ENCODE data around the gene MIER2. TPM values are rescaled to one million over a fixed set of nuclear protein-coding genes. Genes with fewer than 3 reads are reported as not detected.

The MIER2 gene
- total RNA-seq, 1 donor from 2014 or later: 20.1 TPM

GRCh38 chr19:378706-379105 is 34.1 kb upstream of the MIER2 start:
- DNase-seq (ENCODE audit: low read depth, low spot score): no peak

DNA sequence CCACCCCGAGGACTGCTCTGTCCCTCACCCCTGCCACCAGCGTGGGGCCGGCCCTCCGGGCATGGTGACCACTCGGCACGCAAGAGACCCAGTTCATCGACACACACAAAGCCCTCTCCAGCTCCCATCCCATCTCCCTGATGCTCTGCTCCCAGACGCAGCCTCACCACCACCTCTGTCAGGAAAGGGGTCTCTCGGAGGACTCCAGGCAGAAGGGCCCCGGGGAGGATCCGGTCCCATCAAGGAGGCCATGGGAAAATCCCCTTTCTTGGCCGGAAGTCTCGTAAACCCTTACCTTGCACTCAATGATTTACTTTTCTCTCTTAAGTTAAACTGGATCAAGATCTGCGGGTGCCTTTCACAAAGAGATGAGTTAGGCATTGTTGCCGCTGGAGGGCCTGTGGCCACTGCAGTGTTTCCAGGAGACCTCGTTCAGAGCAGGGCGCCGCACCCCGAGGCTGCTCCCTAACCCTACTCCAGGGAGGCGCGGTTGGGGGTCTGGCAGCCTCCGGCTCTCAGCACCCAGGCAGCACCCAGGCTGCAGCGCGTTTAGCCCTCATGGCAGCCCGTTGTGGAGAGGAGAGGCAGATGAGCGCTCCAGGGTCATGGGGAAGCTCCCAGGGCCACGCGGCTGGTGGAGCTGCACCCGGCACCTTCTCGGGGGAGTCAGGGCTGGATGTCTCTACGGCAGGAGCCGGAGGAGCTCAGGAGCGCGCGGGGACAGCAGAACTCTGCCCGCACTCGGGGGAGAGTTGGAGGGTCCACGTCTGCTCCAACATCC is 33.4 kb upstream of the MIER2 start:
- DNase-seq (ENCODE audit: low read depth, low spot score): no peak

DNA sequence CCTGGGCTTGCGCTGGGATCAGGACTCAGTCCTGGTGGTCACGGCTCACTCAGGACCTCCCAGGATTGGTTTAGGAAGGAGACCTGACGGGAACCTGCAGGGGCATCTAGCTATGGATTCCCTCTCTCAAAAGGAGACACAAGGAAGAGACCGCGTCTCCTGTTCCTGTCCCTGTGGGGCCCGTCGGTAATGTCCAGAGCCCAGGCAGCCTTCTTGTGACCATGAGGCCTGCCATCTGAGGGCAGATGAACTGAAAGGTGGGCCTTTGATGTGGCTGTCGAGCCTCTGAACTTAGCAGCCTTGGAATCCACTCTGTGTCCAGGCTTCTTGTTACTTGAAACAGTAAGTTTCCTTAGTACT is 31.5 kb upstream of the MIER2 start:
- no peak for DNase-seq (ENCODE audit: low read depth, low spot score)

- no peak for DNase-seq (ENCODE audit: low read depth, low spot score)
These were observed 31.0 kb upstream of the MIER2 start for GRCh38 chr19:375395-376110.

GRCh38 chr19:374886-375235 is 30.3 kb upstream of the MIER2 start:
- DNase-seq (ENCODE audit: low read depth, low spot score): no peak

DNA sequence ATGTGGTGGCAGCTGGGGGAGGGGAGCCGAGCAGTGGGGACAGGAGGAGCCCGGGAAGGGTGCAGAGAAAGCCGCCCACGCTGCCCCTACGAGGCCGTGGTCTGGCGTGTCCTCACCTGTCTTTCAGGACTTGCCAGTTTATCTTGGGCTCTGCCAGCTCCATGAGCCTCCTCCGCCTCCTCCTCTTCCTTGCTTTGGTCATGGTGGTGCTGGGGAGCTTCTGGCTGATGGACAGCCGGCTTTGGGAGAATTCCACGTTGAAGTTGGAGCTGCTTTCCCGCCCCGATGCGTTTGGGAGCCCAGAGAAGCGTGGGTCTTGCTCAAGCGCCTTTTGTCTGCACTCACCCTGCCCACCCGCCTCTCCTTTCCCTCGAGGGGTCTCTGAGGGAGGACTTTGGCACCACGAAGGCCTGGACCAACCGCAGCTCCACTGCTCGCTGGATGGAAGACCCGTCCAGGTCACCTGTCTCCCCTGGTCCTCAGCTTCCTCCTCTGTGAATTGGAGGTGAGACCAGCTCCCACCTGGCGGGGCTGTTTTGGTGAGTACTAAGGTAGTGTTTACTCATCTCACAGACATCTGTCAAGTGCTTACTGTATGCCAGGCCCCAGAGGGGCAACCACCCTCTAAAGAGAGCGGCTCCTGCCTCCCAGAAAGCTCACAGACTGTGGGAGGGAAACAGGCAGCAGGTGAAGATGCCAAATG is 29.7 kb upstream of the MIER2 start:
- DNase-seq (ENCODE audit: low read depth, low spot score): no peak

GRCh38 chr19:373391-374182 is 29.0 kb upstream of the MIER2 start:
- no peak for DNase-seq (ENCODE audit: low read depth, low spot score)

- DNase-seq (ENCODE audit: low read depth, low spot score): no peak
These were observed 27.8 kb upstream of the MIER2 start for GRCh38 chr19:372306-372890.

- DNase-seq (ENCODE audit: low read depth, low spot score): no peak
These were observed 27.0 kb upstream of the MIER2 start for GRCh38 chr19:371501-372168.

GRCh38 chr19:370641-371330 is 26.2 kb upstream of the MIER2 start:
- no peak for DNase-seq (ENCODE audit: low read depth, low spot score)

DNA sequence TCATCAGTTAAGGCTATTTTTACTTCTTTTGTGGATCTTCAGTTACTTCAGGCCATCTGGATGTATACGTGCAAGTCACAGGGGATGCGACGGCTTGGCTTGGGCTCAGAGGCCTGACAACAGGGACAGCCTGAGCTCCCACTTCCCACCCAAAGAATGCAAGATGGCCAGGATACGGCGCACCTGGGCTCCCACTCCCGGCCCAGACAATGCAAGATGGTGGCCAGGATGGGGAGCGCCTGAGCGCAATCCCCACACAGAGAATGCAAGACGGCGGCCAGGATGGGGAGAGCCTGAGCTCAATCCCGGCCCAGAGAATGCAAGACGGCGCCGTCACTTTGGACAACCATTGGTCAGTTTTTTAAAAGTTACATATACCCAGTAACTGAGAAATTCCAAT is 25.3 kb upstream of the MIER2 start:
- no peak for DNase-seq (ENCODE audit: low read depth, low spot score)

DNA sequence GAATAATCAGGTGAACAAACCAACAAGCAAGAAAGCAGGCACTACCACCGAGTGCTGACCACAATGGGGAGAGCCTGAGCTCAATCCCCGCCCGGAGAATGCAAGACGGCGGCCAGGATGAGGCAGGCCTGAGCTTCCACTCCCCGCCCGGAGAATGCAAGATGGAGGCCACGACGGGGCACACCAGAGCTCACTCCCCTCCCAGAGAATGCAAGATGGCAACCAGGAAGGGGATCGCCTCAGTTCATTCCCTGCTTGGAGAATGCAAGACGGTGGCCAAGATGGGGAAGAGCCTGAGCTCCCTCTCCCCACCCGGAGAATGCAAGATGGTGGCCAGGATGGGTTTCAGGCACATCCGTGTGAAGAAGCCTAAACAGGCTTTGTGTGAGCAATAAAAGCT is 24.7 kb upstream of the MIER2 start:
- DNase-seq (ENCODE audit: low read depth, low spot score): no peak

- DNase-seq (ENCODE audit: low read depth, low spot score): no peak
These were observed 24.0 kb upstream of the MIER2 start for GRCh38 chr19:368630-369024.

GRCh38 chr19:367963-368629 is 23.5 kb upstream of the MIER2 start:
- no peak for DNase-seq (ENCODE audit: low read depth, low spot score)

GRCh38 chr19:367561-367960 is 23.0 kb upstream of the MIER2 start:
- DNase-seq (ENCODE audit: low read depth, low spot score): no peak

DNA sequence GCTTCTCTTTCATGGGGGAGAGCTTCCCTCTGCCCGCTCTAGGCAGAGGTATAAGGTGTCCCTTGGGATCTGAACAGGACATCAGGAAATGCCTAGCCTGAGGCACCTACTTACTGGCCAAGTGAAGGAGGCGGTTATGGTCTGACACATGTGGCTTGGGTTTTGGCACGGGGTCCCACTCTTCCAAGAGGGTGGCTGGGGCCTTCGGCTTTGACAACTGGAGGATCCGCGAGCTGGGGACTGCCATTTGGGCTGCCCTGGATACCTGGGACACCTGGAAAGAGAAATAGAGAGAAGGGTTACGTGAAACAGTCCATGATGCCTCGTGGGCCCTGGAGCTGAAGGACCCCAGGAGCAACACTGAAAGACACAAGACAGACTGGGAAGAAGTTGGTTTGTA is 22.4 kb upstream of the MIER2 start:
- no peak for DNase-seq (ENCODE audit: low read depth, low spot score)

DNA sequence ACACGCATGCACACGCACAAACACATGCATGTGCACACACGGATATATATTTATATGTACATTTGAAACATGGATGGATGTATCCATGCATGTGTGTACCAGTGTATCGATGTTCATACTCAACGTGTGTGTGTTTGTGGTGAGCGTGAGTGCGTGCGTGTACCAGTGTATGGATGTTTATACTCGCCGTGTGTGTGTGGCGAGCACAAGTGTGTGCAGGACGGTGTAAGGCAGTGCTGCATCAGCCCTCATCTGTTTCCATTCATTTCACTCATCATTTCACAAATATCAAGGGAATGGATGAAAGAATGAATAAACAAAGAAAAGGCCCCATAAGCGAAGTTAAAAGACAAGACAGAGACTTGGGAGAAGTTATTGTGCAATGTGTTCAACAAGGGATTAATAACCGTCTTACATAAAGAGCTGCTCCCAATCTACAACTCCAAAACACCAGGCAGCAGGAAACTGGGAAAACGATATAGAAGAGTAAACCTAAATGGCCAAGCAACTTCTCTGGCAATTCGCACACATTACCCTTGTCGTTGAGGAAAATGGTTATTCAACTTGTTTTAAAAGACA is 21.7 kb upstream of the MIER2 start:
- no peak for DNase-seq (ENCODE audit: low read depth, low spot score)

- DNase-seq (ENCODE audit: low read depth, low spot score): no peak
These were observed 20.1 kb upstream of the MIER2 start for GRCh38 chr19:364496-365287.

- DNase-seq (ENCODE audit: low read depth, low spot score): no peak
These were observed 18.1 kb upstream of the MIER2 start for GRCh38 chr19:362683-363082.
